Measurements from ENCODE around the gene FGB.

DNA sequence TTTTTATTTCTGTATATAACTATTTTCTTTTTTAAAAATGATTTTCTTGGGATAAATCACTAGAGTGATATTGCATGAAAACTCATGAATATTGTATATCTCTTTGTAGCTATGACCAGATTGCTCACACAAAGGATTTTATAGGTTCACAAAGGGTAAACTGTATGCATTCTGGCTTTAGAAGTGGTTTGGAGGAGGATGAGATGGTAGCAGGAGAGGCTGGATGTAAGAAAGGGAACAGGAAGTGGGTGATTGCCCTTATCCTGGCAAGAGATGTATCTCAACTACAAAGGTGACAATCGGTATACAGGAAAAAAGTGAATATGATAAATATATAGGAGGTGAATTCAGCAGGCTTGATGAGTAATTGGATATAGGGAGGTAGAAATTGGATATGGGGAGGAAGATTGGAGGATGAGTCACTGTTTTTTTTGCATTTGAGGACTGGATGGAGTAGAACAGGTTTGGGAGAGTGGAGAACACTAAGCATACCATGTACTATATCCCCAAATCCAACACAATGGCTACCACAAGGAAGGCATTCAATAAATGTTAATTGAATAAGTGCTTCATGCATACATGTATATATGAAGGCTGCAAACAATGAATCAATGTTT lies 39.7 kb downstream of the FGB start:
- TF ChIP-seq POLR2A (IDR thresholded peaks at IDR 0.05), result no peak
- TF ChIP-seq, protein P1, sequence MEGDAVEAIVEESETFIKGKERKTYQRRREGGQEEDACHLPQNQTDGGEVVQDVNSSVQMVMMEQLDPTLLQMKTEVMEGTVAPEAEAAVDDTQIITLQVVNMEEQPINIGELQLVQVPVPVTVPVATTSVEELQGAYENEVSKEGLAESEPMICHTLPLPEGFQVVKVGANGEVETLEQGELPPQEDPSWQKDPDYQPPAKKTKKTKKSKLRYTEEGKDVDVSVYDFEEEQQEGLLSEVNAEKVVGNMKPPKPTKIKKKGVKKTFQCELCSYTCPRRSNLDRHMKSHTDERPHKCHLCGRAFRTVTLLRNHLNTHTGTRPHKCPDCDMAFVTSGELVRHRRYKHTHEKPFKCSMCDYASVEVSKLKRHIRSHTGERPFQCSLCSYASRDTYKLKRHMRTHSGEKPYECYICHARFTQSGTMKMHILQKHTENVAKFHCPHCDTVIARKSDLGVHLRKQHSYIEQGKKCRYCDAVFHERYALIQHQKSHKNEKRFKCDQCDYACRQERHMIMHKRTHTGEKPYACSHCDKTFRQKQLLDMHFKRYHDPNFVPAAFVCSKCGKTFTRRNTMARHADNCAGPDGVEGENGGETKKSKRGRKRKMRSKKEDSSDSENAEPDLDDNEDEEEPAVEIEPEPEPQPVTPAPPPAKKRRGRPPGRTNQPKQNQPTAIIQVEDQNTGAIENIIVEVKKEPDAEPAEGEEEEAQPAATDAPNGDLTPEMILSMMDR (IDR thresholded peaks at IDR 0.05), result no peak
